H9 (cell line): ENCODE data around the gene EPB41. TPM values are rescaled to one million over a fixed set of nuclear protein-coding genes. Genes with fewer than 3 reads are reported as not detected.

Source experiments
- DNase-seq: peaks from one replicate; pipeline ENCODE4 v3.0.0-alpha.2; 2017
- H2AFZ ChIP-seq: one replicate; pipeline ENCODE4 v1.6.1; 2013; ENCODE audit warnings: mild to moderate bottlenecking, low read length, control low read depth, moderate library complexity
- H2AK5ac ChIP-seq: 2 replicates; pipeline ENCODE4 v1.6.1; 2013; ENCODE audit warnings: low read length, control low read depth, mixed read lengths; ENCODE audit not compliant: insufficient read length
- H2BK120ac ChIP-seq: one replicate; pipeline ENCODE4 v1.6.1; 2013; ENCODE audit warnings: low read depth, mild to moderate bottlenecking, low read length, control low read depth, inconsistent platforms; ENCODE audit not compliant: poor library complexity, severe bottlenecking
- H2BK12ac ChIP-seq: 2 replicates; pipeline ENCODE4 v1.6.1; 2013; ENCODE audit warnings: low read length, control low read depth, mixed read lengths, low read depth; ENCODE audit not compliant: insufficient read length
- H2BK15ac ChIP-seq: 2 replicates; pipeline ENCODE4 v1.6.1; 2013; ENCODE audit warnings: low read depth, low read length, control low read depth
- H2BK20ac ChIP-seq: one replicate; pipeline ENCODE4 v1.6.1; 2013; ENCODE audit warnings: low read depth, mild to moderate bottlenecking, low read length, control low read depth, inconsistent platforms; ENCODE audit not compliant: poor library complexity, severe bottlenecking
- H2BK5ac ChIP-seq: 2 replicates; pipeline ENCODE4 v1.6.1; 2013; ENCODE audit warnings: low read length, control low read depth, mixed read lengths; ENCODE audit not compliant: insufficient read length
- H3K14ac ChIP-seq: 2 replicates; pipeline ENCODE4 v1.6.1; 2013; ENCODE audit warnings: low read length, control low read depth; ENCODE audit not compliant: insufficient read depth
- H3K18ac ChIP-seq: 2 replicates; pipeline ENCODE4 v1.6.1; 2013; ENCODE audit warnings: low read depth, mild to moderate bottlenecking, mixed read lengths, low read length, control low read depth; ENCODE audit not compliant: insufficient read length
- H3K23ac ChIP-seq: 2 replicates; pipeline ENCODE4 v1.6.1; 2013; ENCODE audit warnings: low read length, control low read depth, mixed read lengths, low read depth; ENCODE audit not compliant: insufficient read length
- H3K23me2 ChIP-seq: 2 replicates; pipeline ENCODE4 v1.6.1; 2013; ENCODE audit warnings: low read depth, mild to moderate bottlenecking, mixed read lengths, low read length, control low read depth; ENCODE audit not compliant: insufficient read length, poor library complexity, severe bottlenecking
- H3K27ac ChIP-seq: 2 replicates; pipeline ENCODE4 v1.5.1; 2013; ENCODE audit warnings: low read length, control low read depth, mixed read lengths, low read depth; ENCODE audit not compliant: insufficient read length
- H3K27me3 ChIP-seq: 2 replicates; pipeline ENCODE4 v1.6.1; 2013; ENCODE audit warnings: low read length, control low read depth, inconsistent platforms; ENCODE audit not compliant: insufficient read depth
- H3K4ac ChIP-seq: 2 replicates; pipeline ENCODE4 v1.6.1; 2013; ENCODE audit warnings: low read depth, mild to moderate bottlenecking, control low read depth, inconsistent platforms, low read length, moderate library complexity
- H3K4me1 ChIP-seq: 2 replicates; pipeline ENCODE4 v1.6.1; 2013; ENCODE audit warnings: low read length, control low read depth, inconsistent platforms; ENCODE audit not compliant: insufficient read depth
- H3K4me2 ChIP-seq: 2 replicates; pipeline ENCODE4 v1.6.1; 2013; ENCODE audit warnings: low read length, control low read depth, mixed read lengths; ENCODE audit not compliant: insufficient read length, insufficient read depth
- H3K56ac ChIP-seq: 2 replicates; pipeline ENCODE4 v1.6.1; 2013; ENCODE audit warnings: low read depth, mild to moderate bottlenecking, mixed read lengths, low read length, control low read depth; ENCODE audit not compliant: insufficient read length
- H3K79me1 ChIP-seq: 2 replicates; pipeline ENCODE4 v1.6.1; 2013; ENCODE audit warnings: low read depth, mild to moderate bottlenecking, moderate library complexity, low read length, control low read depth, inconsistent platforms; ENCODE audit not compliant: insufficient read depth, poor library complexity, severe bottlenecking
- H3K79me2 ChIP-seq: 2 replicates; pipeline ENCODE4 v1.6.1; 2013; ENCODE audit warnings: low read length, control low read depth, inconsistent platforms; ENCODE audit not compliant: insufficient read depth
- H3K9ac ChIP-seq: 2 replicates; pipeline ENCODE4 v1.6.1; 2013; ENCODE audit warnings: low read length, control low read depth, mixed read lengths; ENCODE audit not compliant: insufficient read length; ENCODE audit errors: extremely low read depth
- H3K9me3 ChIP-seq: one replicate; pipeline ENCODE4 v1.6.1; 2013; ENCODE audit warnings: low read depth, low read length, inconsistent platforms; ENCODE audit not compliant: control insufficient read depth
- H3T11ph ChIP-seq: one replicate; pipeline ENCODE4 v1.6.1; 2013; ENCODE audit warnings: mild to moderate bottlenecking, low read length, control low read depth, inconsistent platforms
- H4K20me1 ChIP-seq: one replicate; pipeline ENCODE4 v1.6.1; 2013; ENCODE audit not compliant: control insufficient read depth, insufficient read length, insufficient read depth
- H4K5ac ChIP-seq: 2 replicates; pipeline ENCODE4 v1.6.1; 2013; ENCODE audit warnings: low read depth, mild to moderate bottlenecking, mixed read lengths, low read length, control low read depth; ENCODE audit not compliant: insufficient read length
- H4K8ac ChIP-seq: replicated peaks from 2 replicates; pipeline ENCODE4 v1.6.1; 2013; ENCODE audit warnings: low read length, control low read depth, mixed read lengths, low read depth; ENCODE audit not compliant: insufficient read length
- H4K91ac ChIP-seq: 2 replicates; pipeline ENCODE4 v1.6.1; 2013; ENCODE audit warnings: low read depth, mild to moderate bottlenecking, moderate library complexity, mixed read lengths, low read length, control low read depth; ENCODE audit not compliant: insufficient read length
- H3K27ac Mint-ChIP-seq, 3 experiments: 2 replicates in 2 of 3; 3 replicates in 1 of 3; pipeline ENCODE4 v1.8.0; 2020 to 2021; ENCODE audit warnings: mixed read lengths in 3 of 3, mild to moderate bottlenecking in 1 of 3, moderate library complexity in 1 of 3
- H3K27me3 Mint-ChIP-seq: 2 replicates; pipeline ENCODE4 v1.8.0; 2021; ENCODE audit warnings: low read depth, mild to moderate bottlenecking, moderate library complexity, mixed read lengths
- H3K36me3 Mint-ChIP-seq, 3 experiments: 2 replicates in 2 of 3; 3 replicates in 1 of 3; pipeline ENCODE4 v1.8.0; 2020 to 2021; ENCODE audit warnings: low read depth in 3 of 3, mixed read lengths in 3 of 3; ENCODE audit not compliant: insufficient read depth in 1 of 3
- H3K4me1 Mint-ChIP-seq, 2 experiments: 2 replicates each; pipeline ENCODE4 v1.8.0; 2020; ENCODE audit warnings: mixed read lengths in 2 of 2
- H3K4me3 Mint-ChIP-seq, 2 experiments: 2 replicates in 1 of 2; 3 replicates in 1 of 2; pipeline ENCODE4 v1.8.0; 2020 to 2021; ENCODE audit warnings: mild to moderate bottlenecking in 2 of 2, mixed read lengths in 2 of 2, moderate library complexity in 1 of 2
- H3K9me3 Mint-ChIP-seq, 2 experiments: 2 replicates in 1 of 2; 3 replicates in 1 of 2; pipeline ENCODE4 v1.8.0; 2020; ENCODE audit warnings: mild to moderate bottlenecking in 2 of 2, mixed read lengths in 2 of 2, moderate library complexity in 1 of 2
- WGBS: extraction: QIAGEN DNeasy Blood & Tissue Kit; methylation state at CpG from one replicate; pipeline ENCODE4 v1.1.7; 2013; ENCODE audit warnings: missing lambda C conversion rate, low lambda C conversion rate, mixed read lengths; ENCODE audit not compliant: insufficient read length; ENCODE audit errors: extremely low coverage; 5-methylcytosine and 5-hydroxymethylcytosine counted together
- total RNA-seq: library from RNA; stranded (reverse); gene quantifications from 2 replicates; pipeline ENCODE4 v1.2.1, GENCODE V29; 2021
- TF ChIP-seq, protein P1 (sequence below): fragments of 200-600 bp; sonication (generic); conservative IDR thresholded peaks from 3 replicates; pipeline ENCODE4 v1.8.0; 2021; ENCODE audit warnings: antibody characterized with exemption, mild to moderate bottlenecking

The EPB41 gene
- total RNA-seq, 1 experiment from 2014 or later, result 75.4 TPM

DNA sequence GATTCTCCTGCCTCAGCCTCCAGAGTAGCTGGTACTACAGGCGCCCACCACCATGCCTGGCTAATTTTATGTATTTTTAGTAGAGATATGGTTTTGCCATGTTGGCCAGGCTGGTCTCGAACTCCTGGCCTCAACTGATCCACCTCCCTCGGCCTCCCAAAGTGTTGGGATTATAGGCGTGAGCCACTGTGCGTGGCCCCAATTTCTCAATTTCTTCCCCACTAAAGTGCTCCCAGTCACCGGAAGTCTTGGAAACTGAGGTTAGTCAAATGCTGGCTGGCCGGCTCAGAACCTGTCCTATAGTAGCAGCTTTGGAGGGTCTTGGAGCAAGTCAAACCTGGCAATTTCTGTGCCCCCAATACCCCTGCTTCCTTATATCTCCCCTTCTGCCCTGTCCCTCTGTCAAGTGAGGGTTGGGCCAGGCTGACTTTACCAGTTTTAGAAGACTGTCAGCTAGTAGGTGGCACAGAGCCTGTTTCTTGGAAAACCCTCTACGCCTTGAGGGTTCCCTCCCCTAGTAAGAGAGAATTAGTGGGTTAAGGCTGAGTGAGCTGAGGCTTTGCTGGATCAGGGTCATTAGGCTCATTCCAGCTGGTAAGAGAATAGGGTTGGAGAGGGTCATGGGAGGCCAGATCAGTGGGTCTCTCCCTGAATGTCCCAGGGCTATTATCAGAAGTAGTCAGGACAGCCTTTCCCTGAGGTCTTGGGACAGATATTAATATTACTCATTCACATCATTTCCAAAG lies 8.3 kb upstream of the EPB41 start:
- no peaks in the 10 kb centered on the region for H3K79me2 ChIP-seq
- no peak overlapping the region for H3K23ac ChIP-seq
- no peak overlapping the region for H2BK5ac ChIP-seq
- H3K27ac ChIP-seq, result no peak overlapping the region
- no peak overlapping the region for H2AFZ ChIP-seq
- DNase-seq, result no peak
- no peaks in the 10 kb centered on the region for H3K4me1 ChIP-seq
- H3K18ac ChIP-seq, result no peak overlapping the region
- no peak overlapping the region for H3K4ac ChIP-seq
- no peak overlapping the region for H4K5ac ChIP-seq
- no peak overlapping the region for H2BK120ac ChIP-seq
- WGBS, result no CpG with 5 or more reads among the region's 8 CpGs
- no peak overlapping the region for H2BK15ac ChIP-seq
- no peaks in the 10 kb centered on the region for H3K27me3 ChIP-seq
- H3K14ac ChIP-seq, result no peak overlapping the region
- no peak overlapping the region for H3K9ac ChIP-seq
- no peaks in the 10 kb centered on the region for H3K23me2 ChIP-seq
- no peaks in the 10 kb centered on the region for H3K9me3 ChIP-seq
- Mint-ChIP-seq H3K9me3 (peaks cover 0 to 4% of the 10 kb centered on the region in 2 experiments; a peak in 1 of 5 replicates), H3K27me3 (no peaks in the 10 kb centered on the region), H3K36me3 (no peaks in the 10 kb centered on the region), H3K27ac (peak overlapping the region in 1 of 3 experiments; percentile 40; a peak in 1 of 7 replicates), H3K4me1 (peaks cover 0 to 7% of the 10 kb centered on the region in 2 experiments; a peak in 3 of 4 replicates), H3K4me3 (no peak overlapping the region)
- H2BK12ac ChIP-seq, result no peak overlapping the region
- TF ChIP-seq, protein P1, sequence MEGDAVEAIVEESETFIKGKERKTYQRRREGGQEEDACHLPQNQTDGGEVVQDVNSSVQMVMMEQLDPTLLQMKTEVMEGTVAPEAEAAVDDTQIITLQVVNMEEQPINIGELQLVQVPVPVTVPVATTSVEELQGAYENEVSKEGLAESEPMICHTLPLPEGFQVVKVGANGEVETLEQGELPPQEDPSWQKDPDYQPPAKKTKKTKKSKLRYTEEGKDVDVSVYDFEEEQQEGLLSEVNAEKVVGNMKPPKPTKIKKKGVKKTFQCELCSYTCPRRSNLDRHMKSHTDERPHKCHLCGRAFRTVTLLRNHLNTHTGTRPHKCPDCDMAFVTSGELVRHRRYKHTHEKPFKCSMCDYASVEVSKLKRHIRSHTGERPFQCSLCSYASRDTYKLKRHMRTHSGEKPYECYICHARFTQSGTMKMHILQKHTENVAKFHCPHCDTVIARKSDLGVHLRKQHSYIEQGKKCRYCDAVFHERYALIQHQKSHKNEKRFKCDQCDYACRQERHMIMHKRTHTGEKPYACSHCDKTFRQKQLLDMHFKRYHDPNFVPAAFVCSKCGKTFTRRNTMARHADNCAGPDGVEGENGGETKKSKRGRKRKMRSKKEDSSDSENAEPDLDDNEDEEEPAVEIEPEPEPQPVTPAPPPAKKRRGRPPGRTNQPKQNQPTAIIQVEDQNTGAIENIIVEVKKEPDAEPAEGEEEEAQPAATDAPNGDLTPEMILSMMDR, result no peak
- H3K4me2 ChIP-seq, result no peak overlapping the region
- no peak overlapping the region for H3K56ac ChIP-seq
- no peak overlapping the region for H2AK5ac ChIP-seq
- H4K91ac ChIP-seq, result no peak overlapping the region
- H2BK20ac ChIP-seq, result no peak overlapping the region
- no peaks in the 10 kb centered on the region for H3K79me1 ChIP-seq
- H4K20me1 ChIP-seq, result no peaks in the 10 kb centered on the region
- no peak overlapping the region for H4K8ac ChIP-seq
- no peak overlapping the region for H3T11ph ChIP-seq
